Retinal pigment epithelial cell (primary cell): Measurements from ENCODE around the gene CPSF4L.

Source experiments
- DNase-seq: peaks from one replicate; pipeline ENCODE4 v3.0.0-alpha.2; 2010; ENCODE audit warnings: low read depth
- H3K4me3 ChIP-seq: 2 replicates; pipeline ENCODE4 v1.5.1; 2011; ENCODE audit warnings: mild to moderate bottlenecking, low read length, control low read depth, moderate library complexity
- TF ChIP-seq, protein P1 (sequence below): conservative IDR thresholded peaks from 2 replicates; pipeline ENCODE4 v1.5.1; 2011; ENCODE audit warnings: low read depth, low read length, control low read depth, inconsistent platforms

The CPSF4L gene

DNA sequence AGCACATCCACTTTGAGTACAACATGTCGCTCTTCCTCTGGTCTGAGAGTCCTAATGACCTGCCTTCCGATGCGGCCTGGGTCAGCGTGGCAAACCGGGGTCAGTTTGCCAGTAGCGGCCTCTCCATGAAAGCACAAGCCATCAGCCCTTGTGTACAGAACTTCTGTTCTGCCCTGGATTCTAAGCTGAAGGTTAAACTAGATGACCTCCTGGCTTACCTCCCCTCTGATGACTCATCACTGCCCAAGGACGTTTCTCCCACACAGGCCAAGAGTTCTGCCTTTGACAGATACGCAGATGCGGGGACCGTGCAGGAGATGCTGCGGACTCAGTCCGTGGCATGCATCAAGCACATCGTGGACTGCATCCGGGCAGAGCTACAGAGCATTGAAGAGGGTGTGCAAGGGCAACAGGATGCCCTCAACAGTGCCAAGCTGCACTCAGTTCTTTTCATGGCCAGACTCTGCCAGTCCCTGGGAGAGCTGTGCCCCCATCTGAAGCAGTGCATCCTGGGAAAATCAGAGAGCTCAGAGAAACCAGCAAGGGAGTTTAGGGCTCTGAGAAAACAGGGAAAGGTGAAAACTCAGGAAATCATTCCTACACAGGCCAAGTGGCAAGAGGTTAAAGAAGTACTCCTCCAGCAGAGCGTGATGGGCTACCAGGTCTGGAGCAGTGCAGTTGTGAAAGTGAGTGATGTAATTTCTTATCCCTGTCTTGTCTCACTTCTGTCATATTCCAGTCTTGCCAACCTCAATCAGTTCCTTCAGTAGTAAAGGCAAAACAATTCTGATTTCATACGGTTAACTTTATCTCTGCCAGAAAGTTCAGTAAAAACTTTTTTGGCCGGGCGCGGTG lies 60.2 kb downstream of the CPSF4L start:
- TF ChIP-seq, protein P1, sequence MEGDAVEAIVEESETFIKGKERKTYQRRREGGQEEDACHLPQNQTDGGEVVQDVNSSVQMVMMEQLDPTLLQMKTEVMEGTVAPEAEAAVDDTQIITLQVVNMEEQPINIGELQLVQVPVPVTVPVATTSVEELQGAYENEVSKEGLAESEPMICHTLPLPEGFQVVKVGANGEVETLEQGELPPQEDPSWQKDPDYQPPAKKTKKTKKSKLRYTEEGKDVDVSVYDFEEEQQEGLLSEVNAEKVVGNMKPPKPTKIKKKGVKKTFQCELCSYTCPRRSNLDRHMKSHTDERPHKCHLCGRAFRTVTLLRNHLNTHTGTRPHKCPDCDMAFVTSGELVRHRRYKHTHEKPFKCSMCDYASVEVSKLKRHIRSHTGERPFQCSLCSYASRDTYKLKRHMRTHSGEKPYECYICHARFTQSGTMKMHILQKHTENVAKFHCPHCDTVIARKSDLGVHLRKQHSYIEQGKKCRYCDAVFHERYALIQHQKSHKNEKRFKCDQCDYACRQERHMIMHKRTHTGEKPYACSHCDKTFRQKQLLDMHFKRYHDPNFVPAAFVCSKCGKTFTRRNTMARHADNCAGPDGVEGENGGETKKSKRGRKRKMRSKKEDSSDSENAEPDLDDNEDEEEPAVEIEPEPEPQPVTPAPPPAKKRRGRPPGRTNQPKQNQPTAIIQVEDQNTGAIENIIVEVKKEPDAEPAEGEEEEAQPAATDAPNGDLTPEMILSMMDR = no peak

DNA sequence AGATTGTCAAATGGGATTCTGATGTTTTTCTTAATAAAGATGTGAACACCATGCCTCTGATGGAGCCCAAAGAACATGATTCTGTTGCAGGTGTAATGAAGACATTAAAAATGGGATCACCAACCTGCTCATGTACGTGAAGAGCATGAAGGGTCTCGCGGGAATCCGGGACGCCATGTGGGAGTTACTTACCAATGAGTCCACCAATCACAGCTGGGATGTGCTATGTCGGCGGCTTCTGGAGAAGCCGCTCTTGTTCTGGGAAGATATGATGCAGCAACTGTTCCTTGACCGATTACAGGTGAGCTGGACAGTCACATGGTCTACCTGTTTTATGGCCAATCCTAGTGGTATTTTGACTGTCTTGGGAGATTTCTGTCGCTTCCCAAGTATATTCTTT lies 61.2 kb downstream of the CPSF4L start:
- DNase-seq = no peak
- TF ChIP-seq, protein P1 = no peak
- H3K4me3 ChIP-seq = no peak overlapping the region

More for the DNA sequence above, 60.2 kb downstream of the CPSF4L start:
- no peak for DNase-seq
- no peak overlapping the region for H3K4me3 ChIP-seq

DNA sequence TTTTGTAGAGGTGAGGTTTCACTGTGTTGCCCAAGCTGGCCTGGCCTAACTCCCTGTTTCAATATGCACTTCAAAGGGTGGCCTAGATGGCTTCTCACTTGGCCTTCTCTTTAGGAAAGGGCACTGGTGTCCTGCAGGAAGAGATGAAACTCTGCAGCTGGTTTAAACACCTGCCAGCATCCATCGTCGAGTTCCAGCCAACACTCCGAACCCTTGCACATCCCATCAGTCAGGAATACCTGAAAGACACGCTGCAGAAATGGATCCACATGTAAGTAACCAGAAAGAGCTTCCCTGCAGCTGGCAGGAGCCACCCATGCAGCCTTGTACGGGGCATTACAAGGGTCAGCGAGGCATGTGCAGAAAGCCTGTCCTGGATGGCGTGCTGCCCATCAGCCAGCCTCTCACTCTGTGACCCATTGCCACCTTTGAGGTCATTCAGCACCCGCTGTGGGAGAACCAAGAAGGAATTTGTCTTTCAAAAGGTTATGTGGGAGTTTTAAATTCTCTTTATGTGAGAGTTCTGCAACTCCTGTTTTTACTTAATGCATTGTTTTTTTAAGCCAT lies 61.8 kb downstream of the CPSF4L start:
- DNase-seq = no peak
- TF ChIP-seq, protein P1 = no peak
- H3K4me3 ChIP-seq = no peak overlapping the region

DNA sequence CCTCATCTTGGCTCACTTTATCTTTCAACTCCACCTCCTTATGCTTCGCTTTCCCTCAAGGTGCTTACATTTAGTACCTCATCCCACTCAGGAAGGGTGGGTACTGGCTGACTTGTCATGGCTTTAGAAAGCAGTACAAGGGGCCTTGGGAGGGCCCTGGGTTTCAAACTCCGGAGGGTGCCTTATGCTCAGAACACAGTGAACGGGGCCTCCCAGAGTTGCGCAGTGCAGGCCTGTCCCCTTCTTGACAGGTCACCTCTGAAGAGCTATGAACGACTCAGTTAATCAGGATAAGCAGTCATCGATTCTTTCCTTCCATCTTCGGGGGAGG lies 62.8 kb downstream of the CPSF4L start:
- DNase-seq = no peak
- TF ChIP-seq, protein P1 = no peak
- H3K4me3 ChIP-seq = no peak overlapping the region
